GM12801 (cell line): ENCODE results near the gene USF2.

Source experiments
- TF ChIP-seq, protein P1 (sequence below): IDR thresholded peaks from one replicate; pipeline ENCODE4 v1.5.1; 2011; ENCODE audit warnings: control low read depth; ENCODE audit not compliant: insufficient read length; ENCODE audit errors: extremely low read depth

Gene USF2

DNA sequence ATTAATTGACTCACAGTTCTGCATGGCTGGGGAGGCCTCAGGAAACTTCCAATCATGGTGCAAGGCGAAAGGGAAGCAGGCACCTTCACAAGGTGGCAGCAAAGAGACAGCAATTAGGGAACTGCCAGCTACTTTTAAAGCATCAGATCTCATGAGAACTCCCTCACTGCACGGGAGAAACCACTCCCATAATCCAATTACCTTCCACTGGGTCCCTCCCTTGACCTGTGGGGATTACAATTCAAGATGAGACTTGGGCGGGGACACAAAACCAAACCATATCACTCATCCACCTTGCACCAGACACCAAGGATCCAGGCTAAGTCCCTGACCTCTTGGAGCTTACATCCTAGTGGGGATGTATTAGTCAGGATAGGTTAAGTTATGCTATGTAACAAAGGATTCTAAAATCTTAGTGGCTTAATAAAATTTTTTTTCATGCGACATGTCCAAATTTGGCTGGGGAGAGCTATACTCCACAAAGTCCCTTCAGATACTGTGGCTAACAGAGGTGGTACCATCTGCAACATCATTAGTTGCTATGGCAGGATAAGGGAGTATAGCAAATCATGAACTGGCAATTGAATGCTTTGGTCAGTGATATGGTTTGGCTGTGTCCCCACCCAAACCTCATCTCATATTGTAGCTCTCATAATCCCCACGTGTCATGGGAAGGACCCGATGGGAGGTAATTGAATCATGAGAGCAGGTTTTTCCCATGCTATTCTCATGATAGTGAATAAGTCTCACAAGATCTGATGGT, 31.9 kb upstream of the USF2 start:
- TF ChIP-seq, protein P1, sequence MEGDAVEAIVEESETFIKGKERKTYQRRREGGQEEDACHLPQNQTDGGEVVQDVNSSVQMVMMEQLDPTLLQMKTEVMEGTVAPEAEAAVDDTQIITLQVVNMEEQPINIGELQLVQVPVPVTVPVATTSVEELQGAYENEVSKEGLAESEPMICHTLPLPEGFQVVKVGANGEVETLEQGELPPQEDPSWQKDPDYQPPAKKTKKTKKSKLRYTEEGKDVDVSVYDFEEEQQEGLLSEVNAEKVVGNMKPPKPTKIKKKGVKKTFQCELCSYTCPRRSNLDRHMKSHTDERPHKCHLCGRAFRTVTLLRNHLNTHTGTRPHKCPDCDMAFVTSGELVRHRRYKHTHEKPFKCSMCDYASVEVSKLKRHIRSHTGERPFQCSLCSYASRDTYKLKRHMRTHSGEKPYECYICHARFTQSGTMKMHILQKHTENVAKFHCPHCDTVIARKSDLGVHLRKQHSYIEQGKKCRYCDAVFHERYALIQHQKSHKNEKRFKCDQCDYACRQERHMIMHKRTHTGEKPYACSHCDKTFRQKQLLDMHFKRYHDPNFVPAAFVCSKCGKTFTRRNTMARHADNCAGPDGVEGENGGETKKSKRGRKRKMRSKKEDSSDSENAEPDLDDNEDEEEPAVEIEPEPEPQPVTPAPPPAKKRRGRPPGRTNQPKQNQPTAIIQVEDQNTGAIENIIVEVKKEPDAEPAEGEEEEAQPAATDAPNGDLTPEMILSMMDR, result no peak

DNA sequence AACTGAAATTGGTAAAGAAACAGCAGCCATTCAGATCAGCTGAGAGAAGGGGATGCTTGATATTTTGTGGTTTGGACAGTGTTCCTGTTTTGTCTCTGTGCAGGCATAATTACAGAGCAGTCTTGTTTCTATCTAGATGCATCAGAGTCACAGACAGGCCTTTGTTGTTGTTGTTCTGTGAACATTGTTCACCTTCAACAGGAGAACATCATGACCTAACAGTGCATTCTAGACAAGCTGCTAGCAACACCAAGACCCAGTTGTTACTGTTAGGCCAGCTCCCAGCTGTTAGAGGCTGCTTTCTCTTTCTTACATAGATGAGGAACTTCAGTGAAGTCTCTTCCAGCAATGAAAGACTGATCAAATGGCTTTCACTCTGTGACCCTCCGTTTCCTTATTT, 28.4 kb upstream of the USF2 start:
- TF ChIP-seq, protein P1, result no peak

DNA sequence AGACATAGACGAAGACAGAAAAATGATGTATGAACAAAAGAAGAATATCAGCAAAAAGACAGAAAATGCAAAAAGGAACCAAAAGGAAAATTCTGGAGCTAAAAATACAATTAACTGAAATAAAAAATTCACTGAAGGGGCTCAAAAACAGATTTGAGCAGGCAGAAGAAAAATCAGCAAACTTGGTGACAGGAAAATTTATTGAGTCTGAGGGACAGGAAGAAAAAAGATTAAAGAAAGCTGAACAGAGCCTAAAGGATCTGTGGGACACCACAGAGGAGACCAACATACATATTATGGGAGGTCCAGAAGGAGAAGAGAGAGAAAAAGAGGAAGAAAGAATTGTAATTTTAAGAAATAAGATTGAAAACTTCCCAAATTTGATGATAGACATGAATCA, 27.3 kb upstream of the USF2 start:
- TF ChIP-seq, protein P1, result no peak

DNA sequence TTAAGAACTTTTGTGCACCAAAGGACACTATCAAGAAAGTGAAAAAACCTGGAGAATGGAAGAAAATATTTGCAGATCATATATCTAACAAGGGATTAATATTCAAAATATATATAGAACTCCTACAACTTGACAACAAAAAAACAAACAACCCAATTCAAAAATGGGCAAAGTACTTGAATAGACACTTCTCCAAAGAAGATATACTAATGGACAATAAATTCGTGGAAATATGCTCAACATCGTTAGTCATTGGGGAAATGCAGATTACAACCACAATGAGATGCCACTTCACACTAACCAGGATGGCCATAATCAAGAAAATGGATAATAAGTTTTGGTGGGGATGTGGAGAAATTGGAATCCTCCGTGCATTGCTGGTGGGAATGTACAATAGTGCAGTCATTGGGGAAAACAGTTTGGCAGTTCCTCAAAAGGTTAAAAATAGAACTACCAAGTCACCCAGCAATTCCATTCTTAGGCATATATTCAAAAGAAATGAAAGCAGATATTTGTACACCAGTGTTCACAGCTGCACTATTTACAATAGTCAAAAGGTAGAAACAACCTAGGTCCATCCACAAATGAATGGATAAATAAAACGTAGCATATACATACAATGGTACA, 22.2 kb upstream of the USF2 start:
- TF ChIP-seq, protein P1, result no peak

DNA sequence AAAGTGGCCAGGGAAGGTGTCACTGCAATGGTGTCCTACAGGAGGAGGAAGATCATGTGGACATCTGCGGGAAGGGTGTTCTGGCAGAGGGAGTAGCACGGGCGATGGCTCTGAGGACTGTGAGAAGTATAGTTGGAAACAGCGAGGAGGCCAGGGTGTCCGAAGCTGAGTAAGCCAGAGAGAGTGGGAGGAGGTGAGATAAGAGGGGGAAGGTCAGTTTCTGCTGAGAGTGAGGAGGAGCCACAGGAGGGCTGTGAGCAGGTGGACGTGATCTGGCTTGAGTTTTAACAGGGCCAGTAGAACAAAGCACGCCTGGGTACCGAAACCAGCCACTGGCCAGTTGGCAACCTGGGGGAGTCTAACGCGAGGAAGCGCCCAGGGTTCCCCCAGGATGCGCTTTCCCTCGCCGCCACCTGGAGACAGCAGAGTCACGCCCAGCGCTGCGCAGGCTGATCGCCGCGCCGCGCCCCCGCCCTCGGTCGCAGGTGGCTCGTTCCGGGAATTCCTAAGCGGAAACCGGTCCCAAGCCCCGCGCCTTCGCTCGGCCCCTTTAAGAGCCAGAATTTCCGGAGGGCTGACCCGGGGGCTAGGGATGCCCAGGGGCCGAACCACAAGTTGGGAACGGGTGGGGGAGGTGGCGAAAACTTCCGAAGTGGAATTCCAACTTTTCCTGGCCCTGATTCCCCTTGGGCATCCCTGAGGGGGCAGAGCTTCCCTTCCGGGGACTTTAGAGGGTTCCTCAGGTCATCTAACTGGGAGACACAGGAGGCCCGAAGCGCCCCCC, 21.0 kb upstream of the USF2 start:
- TF ChIP-seq, protein P1, result no peak

DNA sequence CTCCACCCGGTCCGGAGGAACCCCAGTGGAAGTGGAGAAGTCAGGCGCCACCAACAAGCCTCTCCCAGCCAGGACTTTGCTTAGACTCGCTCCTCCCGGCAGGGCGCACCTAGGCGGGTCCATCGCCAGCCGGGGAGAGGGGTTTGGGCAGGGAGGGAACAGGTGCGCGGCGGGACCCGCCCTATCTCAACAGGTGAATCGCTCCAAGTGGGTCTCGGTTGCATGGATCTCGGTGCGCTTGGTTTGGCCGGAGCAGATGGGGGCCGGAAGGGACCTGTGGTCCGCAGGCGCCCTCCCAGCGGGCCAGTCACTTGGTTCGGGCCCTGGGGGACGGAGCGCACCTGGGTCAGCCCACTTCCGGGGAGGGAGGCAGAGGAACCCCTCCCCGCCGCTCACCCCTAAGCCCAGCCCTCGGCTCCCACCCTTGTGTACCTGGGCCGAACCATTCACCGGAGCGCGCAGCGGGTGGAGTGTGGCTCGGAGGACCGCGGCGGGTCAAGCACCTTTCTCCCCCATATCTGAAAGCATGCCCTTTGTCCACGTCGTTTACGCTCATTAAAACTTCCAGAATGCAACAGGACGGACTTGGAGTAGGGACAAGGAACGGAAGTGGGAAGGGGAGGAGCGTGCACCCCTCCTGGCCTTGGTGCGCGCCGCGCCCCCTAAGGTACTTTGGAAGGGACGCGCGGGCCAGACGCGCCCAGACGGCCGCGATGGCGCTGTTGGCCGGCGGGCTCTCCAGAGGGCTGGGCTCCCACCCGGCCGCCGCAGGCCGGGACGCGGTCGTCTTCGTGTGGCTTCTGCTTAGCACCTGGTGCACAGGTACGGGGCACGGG, 20.2 kb upstream of the USF2 start, which contains the start of gene LSR:
TSS of gene LSR (plus strand) at position 693 of the 836 bp plus-strand sequence. CDS start at position 714, 21 bp downstream.
- TF ChIP-seq, protein P1, result no peak
